WTC11 (cell line): ENCODE data around the gene UBE2R2. TPM values are rescaled to one million over a fixed set of nuclear protein-coding genes. Genes with fewer than 3 reads are reported as not detected.

ENCODE experiments used
- ATAC-seq: fragments of 200-7000 bp; cut with Tn5 transposase; 2 replicates; pipeline ENCODE4 v1.10.0; 2021; ENCODE audit warnings: mild to moderate bottlenecking, moderate library complexity
- CTCF ChIA-PET: fragments of 300-600 bp; sonication (Branson Sonifier 250); formaldehyde crosslinking; loops from one replicate; lab custom pipeline; 2021; ENCODE audit warnings: antibody characterized with exemption; lab: Charles Lee
- POLR2A ChIA-PET: fragments of 350-600 bp; sonication (Branson Sonifier 250); formaldehyde crosslinking; loops from one replicate; lab custom pipeline; 2021; ENCODE audit warnings: antibody characterized with exemption; lab: Charles Lee
- DNase-seq: peaks from one replicate; pipeline ENCODE4 v3.0.0; 2021; ENCODE audit warnings: low spot score
- H3K27ac Mint-ChIP-seq: 2 replicates; pipeline ENCODE4 v1.8.0; 2021; ENCODE audit warnings: mixed read lengths
- H3K27me3 Mint-ChIP-seq: 2 replicates; pipeline ENCODE4 v1.8.0; 2021; ENCODE audit warnings: low read depth, mild to moderate bottlenecking, moderate library complexity, mixed read lengths
- H3K36me3 Mint-ChIP-seq: 2 replicates; pipeline ENCODE4 v1.8.0; 2021; ENCODE audit warnings: mixed read lengths
- H3K4me1 Mint-ChIP-seq: 2 replicates; pipeline ENCODE4 v1.8.0; 2022; ENCODE audit warnings: mixed read lengths
- H3K4me3 Mint-ChIP-seq: 2 replicates; pipeline ENCODE4 v1.8.0; 2021; ENCODE audit warnings: mild to moderate bottlenecking, moderate library complexity, mixed read lengths
- H3K9me3 Mint-ChIP-seq: 2 replicates; pipeline ENCODE4 v1.8.0; 2021; ENCODE audit warnings: mixed read lengths
- E2F5 ChIP-seq: sonication (generic); formaldehyde crosslinking; IDR thresholded peaks from 2 replicates; pipeline ENCODE4 v1.8.1; 2022; ENCODE audit warnings: mild to moderate bottlenecking, moderate library complexity, missing genetic modification reagents
- ESRRA ChIP-seq: sonication (generic); formaldehyde crosslinking; IDR thresholded peaks from 2 replicates; pipeline ENCODE4 v1.8.1; 2022; ENCODE audit warnings: mild to moderate bottlenecking, missing genetic modification reagents, borderline replicate concordance
- FOXJ3 ChIP-seq: sonication (generic); formaldehyde crosslinking; IDR thresholded peaks from 2 replicates; pipeline ENCODE4 v1.9.0; 2021; ENCODE audit warnings: missing genetic modification reagents, mild to moderate bottlenecking, borderline replicate concordance
- FOXP1 ChIP-seq: sonication (generic); formaldehyde crosslinking; IDR thresholded peaks from 2 replicates; pipeline ENCODE4 v1.8.0; 2022; ENCODE audit warnings: missing genetic modification reagents, mild to moderate bottlenecking, moderate library complexity, borderline replicate concordance
- GABPB1 ChIP-seq: sonication (generic); formaldehyde crosslinking; IDR thresholded peaks from 2 replicates; pipeline ENCODE4 v1.8.1; 2023; ENCODE audit warnings: mild to moderate bottlenecking, missing genetic modification reagents
- KAT7 ChIP-seq: sonication (generic); formaldehyde crosslinking; IDR thresholded peaks from 2 replicates; pipeline ENCODE4 v1.8.1; 2023; ENCODE audit warnings: missing genetic modification reagents, mild to moderate bottlenecking, borderline replicate concordance
- NR1H2 ChIP-seq: sonication (generic); formaldehyde crosslinking; IDR thresholded peaks from 2 replicates; pipeline ENCODE4 v1.9.0; 2021; ENCODE audit warnings: mild to moderate bottlenecking, moderate library complexity, missing genetic modification reagents
- PRRX2 ChIP-seq: fragments of 250-450 bp; sonication (Bioruptor Pico); IDR thresholded peaks from 2 replicates; pipeline ENCODE4 v1.8.0; 2021; ENCODE audit warnings: mild to moderate bottlenecking
- RORB ChIP-seq: fragments of 250-450 bp; sonication (Bioruptor Pico); IDR thresholded peaks from 2 replicates; pipeline ENCODE4 v1.9.0; 2021; ENCODE audit warnings: mild to moderate bottlenecking
- ZNF138 ChIP-seq: sonication (generic); formaldehyde crosslinking; conservative IDR thresholded peaks from 2 replicates; pipeline ENCODE4 v1.8.1; 2022; ENCODE audit warnings: mild to moderate bottlenecking, moderate library complexity, missing genetic modification reagents
- ZNF219 ChIP-seq: sonication (generic); formaldehyde crosslinking; IDR thresholded peaks from 2 replicates; pipeline ENCODE4 v1.8.0; 2023; ENCODE audit warnings: missing genetic modification reagents, mild to moderate bottlenecking, borderline replicate concordance
- ZNF232 ChIP-seq: sonication (generic); formaldehyde crosslinking; IDR thresholded peaks from 2 replicates; pipeline ENCODE4 v1.8.0; 2022; ENCODE audit warnings: mild to moderate bottlenecking, missing genetic modification reagents
- ZNF423 ChIP-seq: fragments of 250-450 bp; sonication (Bioruptor Pico); IDR thresholded peaks from 2 replicates; pipeline ENCODE4 v2.1.2; 2022; ENCODE audit warnings: mild to moderate bottlenecking, moderate library complexity
- total RNA-seq: library from RNA; stranded (reverse); gene quantifications from 3 replicates; pipeline ENCODE4 v1.2.3, GENCODE V29; 2021
- TF ChIP-seq, protein P1 (sequence below): sonication (generic); formaldehyde crosslinking; IDR thresholded peaks from 2 replicates; pipeline ENCODE4 v1.8.1; 2023; ENCODE audit warnings: mild to moderate bottlenecking, missing genetic modification reagents, moderate library complexity
- TF ChIP-seq, protein P2 (sequence below): fragments of 250-450 bp; sonication (Bioruptor Pico); IDR thresholded peaks from 2 replicates; pipeline ENCODE4 v1.9.0; 2021; ENCODE audit warnings: mild to moderate bottlenecking, borderline replicate concordance
- TF ChIP-seq, protein P3 (sequence below): sonication (generic); formaldehyde crosslinking; IDR thresholded peaks from 2 replicates; pipeline ENCODE4 v1.8.1; 2023; ENCODE audit warnings: mild to moderate bottlenecking, moderate library complexity, missing genetic modification reagents
- TF ChIP-seq, protein P4 (sequence below): fragments of 200-600 bp; IDR thresholded peaks from 2 replicates; pipeline ENCODE4 v1.8.0; 2022; ENCODE audit warnings: antibody characterized with exemption
- TF ChIP-seq, protein P5 (sequence below): sonication (generic); formaldehyde crosslinking; IDR thresholded peaks from 2 replicates; pipeline ENCODE4 v1.8.0; 2023; ENCODE audit warnings: mild to moderate bottlenecking, missing genetic modification reagents

Gene UBE2R2
- total RNA-seq, 1 experiment from 2014 or later, result 45.0 TPM

DNA sequence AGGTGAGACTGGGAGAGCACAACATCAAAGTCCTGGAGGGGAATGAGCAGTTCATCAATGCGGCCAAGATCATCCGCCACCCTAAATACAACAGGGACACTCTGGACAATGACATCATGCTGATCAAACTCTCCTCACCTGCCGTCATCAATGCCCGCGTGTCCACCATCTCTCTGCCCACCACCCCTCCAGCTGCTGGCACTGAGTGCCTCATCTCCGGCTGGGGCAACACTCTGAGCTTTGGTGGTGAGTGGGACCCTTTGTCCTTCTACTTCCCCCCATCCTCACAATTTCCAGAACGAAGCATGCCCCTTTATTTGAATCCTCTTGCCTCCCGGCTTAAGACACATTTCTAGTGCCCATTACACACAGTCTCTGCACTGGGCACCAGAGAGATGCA is 19.1 kb upstream of the UBE2R2 start:
- Mint-ChIP-seq H3K4me1 (peaks cover 13% of the 10 kb centered on the region), H3K4me3 (no peak overlapping the region), H3K27me3 (peaks cover 5% of the 10 kb centered on the region), H3K27ac (no peak overlapping the region), H3K36me3 (peaks cover 6% of the 10 kb centered on the region; the same call in 1 of the 2 replicates), H3K9me3 (peaks cover 13% of the 10 kb centered on the region)
- ATAC-seq (no peak), DNase-seq (no peak)
- no peak for TF ChIP-seq ZNF423 (CRISPR knock-in tag)
- TF ChIP-seq ESRRA (CRISPR knock-in tag), result no peak
- TF ChIP-seq, protein P1, sequence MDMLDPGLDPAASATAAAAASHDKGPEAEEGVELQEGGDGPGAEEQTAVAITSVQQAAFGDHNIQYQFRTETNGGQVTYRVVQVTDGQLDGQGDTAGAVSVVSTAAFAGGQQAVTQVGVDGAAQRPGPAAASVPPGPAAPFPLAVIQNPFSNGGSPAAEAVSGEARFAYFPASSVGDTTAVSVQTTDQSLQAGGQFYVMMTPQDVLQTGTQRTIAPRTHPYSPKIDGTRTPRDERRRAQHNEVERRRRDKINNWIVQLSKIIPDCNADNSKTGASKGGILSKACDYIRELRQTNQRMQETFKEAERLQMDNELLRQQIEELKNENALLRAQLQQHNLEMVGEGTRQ (CRISPR knock-in tag), result no peak
- no peak for TF ChIP-seq FOXJ3 (CRISPR knock-in tag)
- CTCF ChIA-PET, result interaction anchor here (5.0 kb wide), 1 partner anchor 19 kb away, joined by 27 read pairs; no protein-coding TSS in a partner anchor
- POLR2A ChIA-PET, result no interaction called here

- DNase-seq (no peak), ATAC-seq (no peak)
- peaks cover 5% of the 10 kb centered on the region for H3K27me3 Mint-ChIP-seq
- ChIA-PET POLR2A (no interaction called here), CTCF (interaction anchor here (1.0 to 5.0 kb wide), 2 partner anchors 15 to 19 kb away, joined by 3 to 27 read pairs; no protein-coding TSS in a partner anchor)
- H3K27ac Mint-ChIP-seq, result no peak overlapping the region
- peaks cover 6% of the 10 kb centered on the region; the same call in 1 of the 2 replicates for H3K36me3 Mint-ChIP-seq
- H3K4me3 Mint-ChIP-seq, result no peak overlapping the region
- H3K9me3 Mint-ChIP-seq, result peaks cover 13% of the 10 kb centered on the region
- peaks cover 13% of the 10 kb centered on the region for H3K4me1 Mint-ChIP-seq
- TF ChIP-seq PRRX2 (CRISPR knock-in tag) (no peak), ZNF423 (CRISPR knock-in tag) (peak; percentile 82)
Observed at GRCh38 chr9:33798545-33798944, 18.4 kb upstream of the UBE2R2 start.

DNA sequence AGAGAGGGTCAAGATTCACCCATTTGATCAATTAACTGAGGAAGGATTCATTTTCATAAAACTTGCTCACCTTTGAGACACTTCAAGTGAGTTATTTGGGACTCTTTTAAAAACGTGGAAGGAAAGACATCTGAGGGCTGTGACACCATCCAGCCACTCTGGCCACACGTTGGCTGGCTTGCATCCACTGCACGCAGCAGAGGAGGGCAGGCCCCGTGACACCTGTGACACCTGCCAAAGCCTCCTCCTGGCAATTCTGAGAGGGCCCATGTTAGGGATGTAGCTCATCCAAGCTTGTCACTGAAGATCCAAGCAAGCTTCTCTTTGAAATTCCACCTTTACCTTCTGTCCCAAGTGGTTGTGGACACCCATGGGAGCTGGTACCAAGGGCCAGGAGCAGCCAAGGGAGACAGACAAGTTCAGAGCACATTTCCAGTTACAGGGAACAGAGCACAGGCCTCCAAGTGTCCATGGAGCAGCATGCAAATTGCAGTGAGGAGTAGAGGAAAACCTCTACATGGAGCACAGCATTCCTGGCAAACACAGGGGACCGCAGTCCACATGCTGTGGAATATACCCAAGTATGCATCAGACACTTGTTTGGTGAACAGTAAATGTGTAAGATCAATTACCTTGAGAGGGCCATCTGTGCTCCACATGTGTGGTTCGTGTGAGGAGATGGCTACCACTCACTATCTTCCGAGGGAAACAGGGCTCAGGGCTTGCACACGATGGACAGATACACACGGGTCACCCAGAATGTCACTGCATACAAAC is 16.8 kb upstream of the UBE2R2 start:
- Mint-ChIP-seq H3K27ac (no peak overlapping the region), H3K4me1 (peaks cover 13% of the 10 kb centered on the region), H3K4me3 (no peak overlapping the region), H3K9me3 (peaks cover 13% of the 10 kb centered on the region), H3K27me3 (peaks cover 5% of the 10 kb centered on the region), H3K36me3 (peaks cover 6% of the 10 kb centered on the region; the same call in 1 of the 2 replicates)
- no peak for ATAC-seq
- ChIA-PET CTCF (interaction anchor here (5.0 kb wide), 1 partner anchor 21 kb away, joined by 27 read pairs; no protein-coding TSS in a partner anchor), POLR2A (no interaction called here)
- DNase-seq, result no peak
- TF ChIP-seq NR1H2 (no peak), ZNF232 (no peak), FOXP1 (CRISPR knock-in tag) (no peak), ZNF138 (CRISPR knock-in tag) (no peak), RORB (CRISPR knock-in tag) (no peak), KAT7 (CRISPR knock-in tag) (no peak), E2F5 (CRISPR knock-in tag) (no peak), GABPB1 (CRISPR knock-in tag) (no peak), FOXJ3 (CRISPR knock-in tag) (no peak), ZNF219 (CRISPR knock-in tag) (no peak)
- TF ChIP-seq, protein P2, sequence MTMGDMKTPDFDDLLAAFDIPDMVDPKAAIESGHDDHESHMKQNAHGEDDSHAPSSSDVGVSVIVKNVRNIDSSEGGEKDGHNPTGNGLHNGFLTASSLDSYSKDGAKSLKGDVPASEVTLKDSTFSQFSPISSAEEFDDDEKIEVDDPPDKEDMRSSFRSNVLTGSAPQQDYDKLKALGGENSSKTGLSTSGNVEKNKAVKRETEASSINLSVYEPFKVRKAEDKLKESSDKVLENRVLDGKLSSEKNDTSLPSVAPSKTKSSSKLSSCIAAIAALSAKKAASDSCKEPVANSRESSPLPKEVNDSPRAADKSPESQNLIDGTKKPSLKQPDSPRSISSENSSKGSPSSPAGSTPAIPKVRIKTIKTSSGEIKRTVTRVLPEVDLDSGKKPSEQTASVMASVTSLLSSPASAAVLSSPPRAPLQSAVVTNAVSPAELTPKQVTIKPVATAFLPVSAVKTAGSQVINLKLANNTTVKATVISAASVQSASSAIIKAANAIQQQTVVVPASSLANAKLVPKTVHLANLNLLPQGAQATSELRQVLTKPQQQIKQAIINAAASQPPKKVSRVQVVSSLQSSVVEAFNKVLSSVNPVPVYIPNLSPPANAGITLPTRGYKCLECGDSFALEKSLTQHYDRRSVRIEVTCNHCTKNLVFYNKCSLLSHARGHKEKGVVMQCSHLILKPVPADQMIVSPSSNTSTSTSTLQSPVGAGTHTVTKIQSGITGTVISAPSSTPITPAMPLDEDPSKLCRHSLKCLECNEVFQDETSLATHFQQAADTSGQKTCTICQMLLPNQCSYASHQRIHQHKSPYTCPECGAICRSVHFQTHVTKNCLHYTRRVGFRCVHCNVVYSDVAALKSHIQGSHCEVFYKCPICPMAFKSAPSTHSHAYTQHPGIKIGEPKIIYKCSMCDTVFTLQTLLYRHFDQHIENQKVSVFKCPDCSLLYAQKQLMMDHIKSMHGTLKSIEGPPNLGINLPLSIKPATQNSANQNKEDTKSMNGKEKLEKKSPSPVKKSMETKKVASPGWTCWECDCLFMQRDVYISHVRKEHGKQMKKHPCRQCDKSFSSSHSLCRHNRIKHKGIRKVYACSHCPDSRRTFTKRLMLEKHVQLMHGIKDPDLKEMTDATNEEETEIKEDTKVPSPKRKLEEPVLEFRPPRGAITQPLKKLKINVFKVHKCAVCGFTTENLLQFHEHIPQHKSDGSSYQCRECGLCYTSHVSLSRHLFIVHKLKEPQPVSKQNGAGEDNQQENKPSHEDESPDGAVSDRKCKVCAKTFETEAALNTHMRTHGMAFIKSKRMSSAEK, result no peak
- TF ChIP-seq, protein P3, sequence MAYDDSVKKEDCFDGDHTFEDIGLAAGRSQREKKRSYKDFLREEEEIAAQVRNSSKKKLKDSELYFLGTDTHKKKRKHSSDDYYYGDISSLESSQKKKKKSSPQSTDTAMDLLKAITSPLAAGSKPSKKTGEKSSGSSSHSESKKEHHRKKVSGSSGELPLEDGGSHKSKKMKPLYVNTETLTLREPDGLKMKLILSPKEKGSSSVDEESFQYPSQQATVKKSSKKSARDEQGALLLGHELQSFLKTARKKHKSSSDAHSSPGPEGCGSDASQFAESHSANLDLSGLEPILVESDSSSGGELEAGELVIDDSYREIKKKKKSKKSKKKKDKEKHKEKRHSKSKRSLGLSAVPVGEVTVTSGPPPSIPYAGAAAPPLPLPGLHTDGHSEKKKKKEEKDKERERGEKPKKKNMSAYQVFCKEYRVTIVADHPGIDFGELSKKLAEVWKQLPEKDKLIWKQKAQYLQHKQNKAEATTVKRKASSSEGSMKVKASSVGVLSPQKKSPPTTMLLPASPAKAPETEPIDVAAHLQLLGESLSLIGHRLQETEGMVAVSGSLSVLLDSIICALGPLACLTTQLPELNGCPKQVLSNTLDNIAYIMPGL (CRISPR knock-in tag), result no peak
- TF ChIP-seq, protein P4, sequence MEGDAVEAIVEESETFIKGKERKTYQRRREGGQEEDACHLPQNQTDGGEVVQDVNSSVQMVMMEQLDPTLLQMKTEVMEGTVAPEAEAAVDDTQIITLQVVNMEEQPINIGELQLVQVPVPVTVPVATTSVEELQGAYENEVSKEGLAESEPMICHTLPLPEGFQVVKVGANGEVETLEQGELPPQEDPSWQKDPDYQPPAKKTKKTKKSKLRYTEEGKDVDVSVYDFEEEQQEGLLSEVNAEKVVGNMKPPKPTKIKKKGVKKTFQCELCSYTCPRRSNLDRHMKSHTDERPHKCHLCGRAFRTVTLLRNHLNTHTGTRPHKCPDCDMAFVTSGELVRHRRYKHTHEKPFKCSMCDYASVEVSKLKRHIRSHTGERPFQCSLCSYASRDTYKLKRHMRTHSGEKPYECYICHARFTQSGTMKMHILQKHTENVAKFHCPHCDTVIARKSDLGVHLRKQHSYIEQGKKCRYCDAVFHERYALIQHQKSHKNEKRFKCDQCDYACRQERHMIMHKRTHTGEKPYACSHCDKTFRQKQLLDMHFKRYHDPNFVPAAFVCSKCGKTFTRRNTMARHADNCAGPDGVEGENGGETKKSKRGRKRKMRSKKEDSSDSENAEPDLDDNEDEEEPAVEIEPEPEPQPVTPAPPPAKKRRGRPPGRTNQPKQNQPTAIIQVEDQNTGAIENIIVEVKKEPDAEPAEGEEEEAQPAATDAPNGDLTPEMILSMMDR, result no peak
- TF ChIP-seq, protein P5, sequence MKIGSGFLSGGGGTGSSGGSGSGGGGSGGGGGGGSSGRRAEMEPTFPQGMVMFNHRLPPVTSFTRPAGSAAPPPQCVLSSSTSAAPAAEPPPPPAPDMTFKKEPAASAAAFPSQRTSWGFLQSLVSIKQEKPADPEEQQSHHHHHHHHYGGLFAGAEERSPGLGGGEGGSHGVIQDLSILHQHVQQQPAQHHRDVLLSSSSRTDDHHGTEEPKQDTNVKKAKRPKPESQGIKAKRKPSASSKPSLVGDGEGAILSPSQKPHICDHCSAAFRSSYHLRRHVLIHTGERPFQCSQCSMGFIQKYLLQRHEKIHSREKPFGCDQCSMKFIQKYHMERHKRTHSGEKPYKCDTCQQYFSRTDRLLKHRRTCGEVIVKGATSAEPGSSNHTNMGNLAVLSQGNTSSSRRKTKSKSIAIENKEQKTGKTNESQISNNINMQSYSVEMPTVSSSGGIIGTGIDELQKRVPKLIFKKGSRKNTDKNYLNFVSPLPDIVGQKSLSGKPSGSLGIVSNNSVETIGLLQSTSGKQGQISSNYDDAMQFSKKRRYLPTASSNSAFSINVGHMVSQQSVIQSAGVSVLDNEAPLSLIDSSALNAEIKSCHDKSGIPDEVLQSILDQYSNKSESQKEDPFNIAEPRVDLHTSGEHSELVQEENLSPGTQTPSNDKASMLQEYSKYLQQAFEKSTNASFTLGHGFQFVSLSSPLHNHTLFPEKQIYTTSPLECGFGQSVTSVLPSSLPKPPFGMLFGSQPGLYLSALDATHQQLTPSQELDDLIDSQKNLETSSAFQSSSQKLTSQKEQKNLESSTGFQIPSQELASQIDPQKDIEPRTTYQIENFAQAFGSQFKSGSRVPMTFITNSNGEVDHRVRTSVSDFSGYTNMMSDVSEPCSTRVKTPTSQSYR, result no peak
